K562 (cell line): ENCODE measurements around the gene PCBD1. TPM values are rescaled to one million over a fixed set of nuclear protein-coding genes. Genes with fewer than 3 reads are reported as not detected.

Experiments used
- ATAC-seq: fragments of 200-7000 bp; cut with Tn5 transposase; 3 replicates; pipeline ENCODE4 v1.9.1; 2020; ENCODE audit warnings: moderate library complexity
- BruUV-seq: library from RNA; stranded (reverse); fragments of 400-500 nt; replicated peaks from 2 replicates; lab custom pipeline; 2021; lab: Mats Ljungman, UMichigan
- CTCF ChIA-PET: fragments of 300-600 bp; formaldehyde crosslinking; extraction: SDS; loops from one replicate; lab custom pipeline; 2021; ENCODE audit warnings: low intra/inter-chr PET ratio; lab: Yijun Ruan, JAX
- POLR2A ChIA-PET: fragments of 300-600, 350-650 bp; sonication (Branson Sonifier 250); formaldehyde crosslinking; extraction: SDS; loops from one replicate; lab custom pipeline; 2021; ENCODE audit warnings: antibody characterized with exemption, inconsistent platforms; lab: Yijun Ruan, JAX
- DNase-seq, 4 experiments: peaks; one replicate each; pipeline versions ENCODE4 v3.0.0 to v3.0.0-alpha.2; 2011 to 2018; ENCODE audit warnings: low spot score in 3 of 4, mixed read lengths in 3 of 4; ENCODE audit errors: extremely low read depth in 1 of 4
- FAIRE-seq: peaks from 2 replicates; lab custom pipeline; 2011; peaks lifted over from hg19 to GRCh38; lab: Jason Lieb, UNC
- H2AFZ ChIP-seq: 2 replicates; pipeline ENCODE4 v1.6.0; 2011; ENCODE audit warnings: low read depth, low read length, control low read depth, inconsistent platforms
- H3K27ac ChIP-seq: fragments of 200-600 bp; 3 replicates; pipeline ENCODE4 v1.8.0; 2011; ENCODE audit warnings: low read depth, mild to moderate bottlenecking, control low read depth, inconsistent platforms, low read length, moderate library complexity, mixed read lengths; ENCODE audit errors: extremely low read depth
- H3K27me3 ChIP-seq, 2 experiments: fragments of 300-600 bp in 1 of 2; 2 replicates in 1 of 2; 3 replicates in 1 of 2; pipeline versions ENCODE4 v1.6.0 to v1.8.0; 2011; ENCODE audit warnings: inconsistent platforms in 2 of 2, low read length in 2 of 2, mild to moderate bottlenecking in 1 of 2, mixed read lengths in 1 of 2, moderate library complexity in 1 of 2; ENCODE audit not compliant: control insufficient read depth in 2 of 2, insufficient read depth in 2 of 2
- H3K36me3 ChIP-seq: fragments of 300-600 bp; 3 replicates; pipeline ENCODE4 v1.8.0; 2011; ENCODE audit warnings: mild to moderate bottlenecking, low read length, inconsistent platforms; ENCODE audit not compliant: control insufficient read depth, insufficient read depth
- H3K4me1 ChIP-seq, 2 experiments: fragments of 200-600 bp in 1 of 2; replicated peaks in 1 of 2; 2 replicates in 1 of 2; 3 replicates in 1 of 2; pipeline versions ENCODE4 v1.5.1 to v1.8.0; 2011; ENCODE audit warnings: inconsistent platforms in 2 of 2, low read length in 2 of 2, mild to moderate bottlenecking in 1 of 2, mixed read lengths in 1 of 2, moderate library complexity in 1 of 2; ENCODE audit not compliant: control insufficient read depth in 2 of 2, insufficient read depth in 2 of 2
- H3K4me2 ChIP-seq: 2 replicates; pipeline ENCODE4 v1.6.1; 2011; ENCODE audit warnings: low read length, control low read depth, inconsistent platforms, mixed read lengths; ENCODE audit not compliant: insufficient read depth
- H3K4me3 ChIP-seq: fragments of 200-600 bp; sonication (generic), shearing (Covaris generic); 2 replicates; pipeline ENCODE4 v1.5.1; 2016; ENCODE audit warnings: control low read depth, inconsistent platforms
- H3K79me2 ChIP-seq: fragments of 200-600 bp; 3 replicates; pipeline ENCODE4 v1.8.0; 2011; ENCODE audit warnings: low read length, inconsistent platforms; ENCODE audit not compliant: control insufficient read depth, insufficient read depth
- H3K9ac ChIP-seq, 2 experiments: 2 replicates each; pipeline versions ENCODE4 v1.6.0 to v1.6.1; 2011; ENCODE audit warnings: low read depth in 2 of 2, low read length in 2 of 2, control low read depth in 1 of 2, inconsistent platforms in 1 of 2, mild to moderate bottlenecking in 1 of 2, mixed read lengths in 1 of 2; ENCODE audit not compliant: insufficient read depth in 1 of 2
- H3K9me1 ChIP-seq: one replicate; pipeline ENCODE4 v1.6.0; 2011; ENCODE audit warnings: inconsistent platforms, mild to moderate bottlenecking, low read length, moderate library complexity; ENCODE audit not compliant: control insufficient read depth, insufficient read depth
- H3K9me3 ChIP-seq: replicated peaks from 2 replicates; pipeline ENCODE4 v1.5.1; 2011; ENCODE audit warnings: low read depth, low read length, inconsistent platforms; ENCODE audit not compliant: control insufficient read depth, insufficient read depth
- H4K20me1 ChIP-seq: replicated peaks from 2 replicates; pipeline ENCODE4 v1.6.1; 2011; ENCODE audit warnings: low read length, inconsistent platforms, mixed read lengths; ENCODE audit not compliant: control insufficient read depth, insufficient read depth
- WGBS: fragments of 100-300 bp; shearing (Covaris generic); methylation state at CpG from one replicate; pipeline ENCODE4 v1.1.6; 2016; ENCODE audit warnings: low coverage, mixed read lengths; ENCODE audit not compliant: insufficient coverage; ENCODE audit errors: missing lambda C conversion rate; 5-methylcytosine and 5-hydroxymethylcytosine counted together
- in situ Hi-C: fragments of 300-500 bp; cut with MboI; formaldehyde crosslinking; loops from 4 replicates; pipeline ENCODE4 v1.15.0; 2018; ENCODE audit warnings: inconsistent platforms, mixed read lengths
- intact Hi-C: fragments of 100-400 bp; cut with micrococcal nuclease; formaldehyde crosslinking; loops from 2 replicates; pipeline ENCODE4 v1.14.2; 2022
- polyA plus RNA-seq, 8 experiments: library from polyadenylated mRNA; depleted of rRNA in 4 of 8; stranded (reverse) in 5 of 8; unstranded in 3 of 8; fragments of >200 nt; fragmentation: Nextera tagmentation in 2 of 8; fragmentation: Illumina TruSeq in 1 of 8; extraction: Ambion mirVana in 2 of 8; extraction: Trizol in 1 of 8; gene quantifications; 2 replicates each; pipeline versions ENCODE4 v1.2.1 to v1.2.3, GENCODE V29; 2011 to 2014; ENCODE audit warnings: inconsistent platforms in 1 of 8, missing spikeins in 1 of 8
- total RNA-seq, 7 experiments: library from RNA; depleted of rRNA in 6 of 7; stranded (reverse); fragments of >200 nt in 6 of 7; fragmentation: Illumina TruSeq in 2 of 7; extraction: Trizol in 2 of 7; gene quantifications; 2 replicates each; pipeline versions ENCODE4 v1.2.1 to v1.2.3, GENCODE V29; 2011 to 2021; ENCODE audit warnings: low replicate concordance in 1 of 7
- TF ChIP-seq, protein P1 (sequence below): fragments of 250-450 bp; sonication (Bioruptor Pico); IDR thresholded peaks from 2 replicates; pipeline ENCODE4 v1.4.0; 2020

The PCBD1 gene
- total and polyA plus RNA-seq, 9 of the 15 experiments (the other 6 are each of a cell fraction or from before 2014, with no cell fraction given) = 14.6 to 109 (median 57.0) TPM

DNA sequence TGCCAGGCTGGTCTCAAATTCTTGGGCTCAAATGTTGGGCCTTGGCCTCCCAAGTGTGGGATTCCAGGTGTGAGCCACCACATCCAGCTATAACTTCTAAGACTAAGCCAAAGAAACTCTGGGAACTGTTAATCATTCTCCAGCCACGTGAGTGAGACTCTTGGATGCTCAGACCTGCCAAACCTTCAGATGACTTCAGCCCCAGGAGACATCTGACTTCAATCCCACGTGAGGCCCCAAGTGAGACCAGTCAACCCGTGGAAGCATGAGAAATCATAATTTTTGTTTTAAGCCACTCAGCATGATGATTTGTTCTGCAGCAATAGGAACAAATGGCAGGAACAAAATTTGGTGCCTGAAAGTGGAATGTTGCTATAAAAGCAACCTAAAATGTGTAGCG, 4.3 kb upstream of the PCBD1 start:
- 0 out of 5 replicates have a peak, but pooled peaks cover 5 to 12% of the 10 kb centered on the region in 2 experiments for H3K27me3 ChIP-seq
- intact Hi-C loops = no loop called here
- H3K9me3 ChIP-seq = no peaks in the 10 kb centered on the region
- no peak overlapping the region for H2AFZ ChIP-seq
- DNase-seq (no peak), ATAC-seq (no peak), FAIRE-seq (no peak)
- BruUV-seq = no TSS peak
- H3K9ac ChIP-seq = no peak overlapping the region
- ChIA-PET CTCF (no interaction called here), POLR2A (interaction anchor here (0.5 to 0.6 kb wide), 2 partner anchors 48 to 294 kb away, joined by 3 read pairs; no protein-coding TSS in a partner anchor)
- in situ Hi-C loops = no loop called here
- H3K27ac ChIP-seq = no peak overlapping the region
- no peaks in the 10 kb centered on the region for H4K20me1 ChIP-seq
- no peaks in the 10 kb centered on the region for H3K79me2 ChIP-seq
- no peaks in the 10 kb centered on the region for H3K9me1 ChIP-seq
- H3K4me2 ChIP-seq = no peak overlapping the region
- no peak overlapping the region for H3K4me3 ChIP-seq
- peaks cover 8 to 17% of the 10 kb centered on the region in 2 experiments for H3K4me1 ChIP-seq
- TF ChIP-seq, protein P1, sequence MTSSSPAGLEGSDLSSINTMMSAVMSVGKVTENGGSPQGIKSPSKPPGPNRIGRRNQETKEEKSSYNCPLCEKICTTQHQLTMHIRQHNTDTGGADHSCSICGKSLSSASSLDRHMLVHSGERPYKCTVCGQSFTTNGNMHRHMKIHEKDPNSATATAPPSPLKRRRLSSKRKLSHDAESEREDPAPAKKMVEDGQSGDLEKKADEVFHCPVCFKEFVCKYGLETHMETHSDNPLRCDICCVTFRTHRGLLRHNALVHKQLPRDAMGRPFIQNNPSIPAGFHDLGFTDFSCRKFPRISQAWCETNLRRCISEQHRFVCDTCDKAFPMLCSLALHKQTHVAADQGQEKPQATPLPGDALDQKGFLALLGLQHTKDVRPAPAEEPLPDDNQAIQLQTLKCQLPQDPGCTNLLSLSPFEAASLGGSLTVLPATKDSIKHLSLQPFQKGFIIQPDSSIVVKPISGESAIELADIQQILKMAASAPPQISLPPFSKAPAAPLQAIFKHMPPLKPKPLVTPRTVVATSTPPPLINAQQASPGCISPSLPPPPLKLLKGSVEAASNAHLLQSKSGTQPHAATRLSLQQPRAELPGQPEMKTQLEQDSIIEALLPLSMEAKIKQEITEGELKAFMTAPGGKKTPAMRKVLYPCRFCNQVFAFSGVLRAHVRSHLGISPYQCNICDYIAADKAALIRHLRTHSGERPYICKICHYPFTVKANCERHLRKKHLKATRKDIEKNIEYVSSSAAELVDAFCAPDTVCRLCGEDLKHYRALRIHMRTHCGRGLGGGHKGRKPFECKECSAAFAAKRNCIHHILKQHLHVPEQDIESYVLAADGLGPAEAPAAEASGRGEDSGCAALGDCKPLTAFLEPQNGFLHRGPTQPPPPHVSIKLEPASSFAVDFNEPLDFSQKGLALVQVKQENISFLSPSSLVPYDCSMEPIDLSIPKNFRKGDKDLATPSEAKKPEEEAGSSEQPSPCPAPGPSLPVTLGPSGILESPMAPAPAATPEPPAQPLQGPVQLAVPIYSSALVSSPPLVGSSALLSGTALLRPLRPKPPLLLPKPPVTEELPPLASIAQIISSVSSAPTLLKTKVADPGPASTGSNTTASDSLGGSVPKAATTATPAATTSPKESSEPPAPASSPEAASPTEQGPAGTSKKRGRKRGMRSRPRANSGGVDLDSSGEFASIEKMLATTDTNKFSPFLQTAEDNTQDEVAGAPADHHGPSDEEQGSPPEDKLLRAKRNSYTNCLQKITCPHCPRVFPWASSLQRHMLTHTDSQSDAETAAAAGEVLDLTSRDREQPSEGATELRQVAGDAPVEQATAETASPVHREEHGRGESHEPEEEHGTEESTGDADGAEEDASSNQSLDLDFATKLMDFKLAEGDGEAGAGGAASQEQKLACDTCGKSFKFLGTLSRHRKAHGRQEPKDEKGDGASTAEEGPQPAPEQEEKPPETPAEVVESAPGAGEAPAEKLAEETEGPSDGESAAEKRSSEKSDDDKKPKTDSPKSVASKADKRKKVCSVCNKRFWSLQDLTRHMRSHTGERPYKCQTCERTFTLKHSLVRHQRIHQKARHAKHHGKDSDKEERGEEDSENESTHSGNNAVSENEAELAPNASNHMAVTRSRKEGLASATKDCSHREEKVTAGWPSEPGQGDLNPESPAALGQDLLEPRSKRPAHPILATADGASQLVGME (CRISPR knock-in tag) = no peak
- 27% methylated on average over 4 of the region's 4 CpGs for WGBS
- H3K36me3 ChIP-seq = no peaks in the 10 kb centered on the region
